Embryonic facial prominence (tissue), 1 donor: ENCODE measurements around the gene GLOD5.
"Not testable (repeated sequence)": the region's sequence is repeated elsewhere in the genome, so short reads cannot be mapped to it uniquely, and the experiment has no call there.

Experiments used
- DNase-seq: peaks from one replicate; pipeline ENCODE4 v3.0.0-alpha.2; 2016; ENCODE audit errors: extremely low spot score

The GLOD5 gene

GRCh38 chrX:48793935-48794334, 32.4 kb downstream of the GLOD5 start:
- DNase-seq, result no peak

- no peak for DNase-seq
Observed at GRCh38 chrX:48794340-48794910, 32.9 kb downstream of the GLOD5 start.

GRCh38 chrX:48794911-48795515, 33.5 kb downstream of the GLOD5 start:
- DNase-seq, result no peak

GRCh38 chrX:48798318-48798717, 36.8 kb downstream of the GLOD5 start:
- DNase-seq, result no peak

- DNase-seq, result no peak
Observed at GRCh38 chrX:48800574-48801279, 39.2 kb downstream of the GLOD5 start.

- peak; percentile 94 for DNase-seq
Observed at GRCh38 chrX:48801280-48802088, 39.9 kb downstream of the GLOD5 start, which contains the start of gene HDAC6. Gene HDAC6 (plus strand): TSS chrX:48802067. CDS start chrX:48802693, 626 bp downstream.

- peak; percentile 44 for DNase-seq
Observed at GRCh38 chrX:48802089-48802904, 40.8 kb downstream of the GLOD5 start.

- no peak for DNase-seq
Observed at GRCh38 chrX:48802905-48803200, 41.3 kb downstream of the GLOD5 start.

- no peak for DNase-seq
Observed at GRCh38 chrX:48806081-48806480, 44.5 kb downstream of the GLOD5 start.

GRCh38 chrX:48813644-48814043, 52.1 kb downstream of the GLOD5 start:
- no peak for DNase-seq

GRCh38 chrX:48814722-48815121, 53.2 kb downstream of the GLOD5 start:
- DNase-seq, result no peak

GRCh38 chrX:48815266-48815665, 53.7 kb downstream of the GLOD5 start:
- DNase-seq, result no peak

- no peak for DNase-seq
Observed at GRCh38 chrX:48816014-48816810, 54.7 kb downstream of the GLOD5 start.

GRCh38 chrX:48818098-48818497, 56.6 kb downstream of the GLOD5 start:
- no peak for DNase-seq

GRCh38 chrX:48818866-48819265, 57.3 kb downstream of the GLOD5 start:
- DNase-seq, result no peak

- DNase-seq, result not testable (repeated sequence)
Observed at GRCh38 chrX:48819394-48819793, 57.8 kb downstream of the GLOD5 start.

- DNase-seq, result no peak
Observed at GRCh38 chrX:48823053-48823452, 61.5 kb downstream of the GLOD5 start.
